Neural progenitor cell (in vitro differentiated cells): ENCODE data around the gene CACNA1D. TPM values are rescaled to one million over a fixed set of nuclear protein-coding genes. Genes with fewer than 3 reads are reported as not detected.

Source experiments
- DNase-seq: peaks from one replicate; pipeline ENCODE4 v3.0.0-alpha.2; 2016; ENCODE audit warnings: low spot score
- H2AFZ ChIP-seq: fragments of 200-600 bp; sonication (generic); replicated peaks from 2 replicates; pipeline ENCODE4 v1.6.1; 2016; ENCODE audit warnings: antibody characterized with exemption
- H3F3A ChIP-seq: fragments of 200-600 bp; sonication (generic); 2 replicates; pipeline ENCODE4 v1.6.1; 2016; ENCODE audit warnings: antibody characterized with exemption, low read depth
- H3K27ac ChIP-seq: fragments of 200-600 bp; sonication (generic); 2 replicates; pipeline ENCODE4 v1.5.1; 2016; ENCODE audit warnings: mild to moderate bottlenecking
- H3K27me3 ChIP-seq: fragments of 200-600 bp; sonication (generic); 2 replicates; pipeline ENCODE4 v1.6.1; 2016; ENCODE audit warnings: mild to moderate bottlenecking, moderate library complexity
- H3K36me3 ChIP-seq: fragments of 200-600 bp; sonication (generic); 2 replicates; pipeline ENCODE4 v1.5.1; 2016
- H3K4me1 ChIP-seq: fragments of 200-600 bp; sonication (generic); 2 replicates; pipeline ENCODE4 v1.6.1; 2016; ENCODE audit warnings: mixed run types
- H3K4me2 ChIP-seq: fragments of 200-600 bp; sonication (generic); 2 replicates; pipeline ENCODE4 v1.6.1; 2016
- H3K4me3 ChIP-seq: fragments of 200-600 bp; sonication (generic); 2 replicates; pipeline ENCODE4 v1.5.1; 2016
- H3K79me2 ChIP-seq: fragments of 200-600 bp; sonication (generic); 2 replicates; pipeline ENCODE4 v1.6.1; 2016; ENCODE audit warnings: low read depth
- H3K9ac ChIP-seq: fragments of 200-600 bp; sonication (generic); 2 replicates; pipeline ENCODE4 v1.6.1; 2016
- H3K9me3 ChIP-seq: fragments of 200-600 bp; sonication (generic); 2 replicates; pipeline ENCODE4 v1.5.1; 2016; ENCODE audit warnings: low read depth
- H4K20me1 ChIP-seq: fragments of 200-600 bp; sonication (generic); 2 replicates; pipeline ENCODE4 v1.6.1; 2016; ENCODE audit warnings: low read depth
- H3K27ac Mint-ChIP-seq: 3 replicates; pipeline ENCODE4 v1.8.0; 2021; ENCODE audit warnings: mixed read lengths
- H3K27me3 Mint-ChIP-seq: 2 replicates; pipeline ENCODE4 v1.8.0; 2022; ENCODE audit warnings: low read depth, mild to moderate bottlenecking, inconsistent platforms, moderate library complexity, mixed read lengths; ENCODE audit not compliant: insufficient read depth
- H3K36me3 Mint-ChIP-seq: 3 replicates; pipeline ENCODE4 v1.8.0; 2021; ENCODE audit warnings: mixed read lengths
- H3K4me1 Mint-ChIP-seq: 3 replicates; pipeline ENCODE4 v1.8.0; 2021; ENCODE audit warnings: mixed read lengths
- H3K4me3 Mint-ChIP-seq: 3 replicates; pipeline ENCODE4 v1.8.0; 2021; ENCODE audit warnings: mild to moderate bottlenecking, moderate library complexity, mixed read lengths
- H3K9me3 Mint-ChIP-seq: 3 replicates; pipeline ENCODE4 v1.8.0; 2020; ENCODE audit warnings: mixed read lengths
- EZH2 ChIP-seq: fragments of 200-600 bp; sonication (generic); IDR thresholded peaks from 2 replicates; pipeline ENCODE4 v1.6.1; 2017; ENCODE audit warnings: antibody characterized with exemption, mild to moderate bottlenecking, moderate library complexity
- EZH2phosphoT487 ChIP-seq: fragments of 200-600 bp; sonication (generic); IDR thresholded peaks from 2 replicates; pipeline ENCODE4 v1.6.1; 2017; ENCODE audit warnings: antibody characterized with exemption
- total RNA-seq: library from RNA; depleted of rRNA; stranded (reverse); fragments of >200 nt; gene quantifications from 2 replicates; pipeline ENCODE4 v1.2.3, GENCODE V29; 2015; ENCODE audit warnings: low replicate concordance
- TF ChIP-seq, protein P1 (sequence below): fragments of 200-600 bp; sonication (generic); IDR thresholded peaks from 2 replicates; pipeline ENCODE4 v1.5.1; 2017; ENCODE audit warnings: antibody characterized with exemption, mild to moderate bottlenecking

CACNA1D gene
- total RNA-seq, 1 donor from 2014 or later: 4.7 TPM

- no peak overlapping the region for H3K4me2 ChIP-seq
- Mint-ChIP-seq H3K4me3 (no peak overlapping the region), H3K36me3 (no peaks in the 10 kb centered on the region), H3K27me3 (peaks cover 8% of the 10 kb centered on the region), H3K9me3 (no peaks in the 10 kb centered on the region), H3K27ac (no peak overlapping the region), H3K4me1 (peaks cover 5% of the 10 kb centered on the region)
- H3K36me3 ChIP-seq: no peaks in the 10 kb centered on the region
- no peak overlapping the region for H3K9ac ChIP-seq
- H3K27me3 ChIP-seq: peaks cover 27% of the 10 kb centered on the region
- H3K4me1 ChIP-seq: no peaks in the 10 kb centered on the region
- H3K4me3 ChIP-seq: no peak overlapping the region
- H3F3A ChIP-seq: peaks cover 10% of the 10 kb centered on the region
- no peaks in the 10 kb centered on the region for H3K9me3 ChIP-seq
- no peaks in the 10 kb centered on the region for H3K79me2 ChIP-seq
- no peak overlapping the region for H2AFZ ChIP-seq
- no peak for DNase-seq
- no peak overlapping the region for H3K27ac ChIP-seq
- peaks cover 6% of the 10 kb centered on the region for H4K20me1 ChIP-seq
- no peak for TF ChIP-seq EZH2
- TF ChIP-seq, protein P1, sequence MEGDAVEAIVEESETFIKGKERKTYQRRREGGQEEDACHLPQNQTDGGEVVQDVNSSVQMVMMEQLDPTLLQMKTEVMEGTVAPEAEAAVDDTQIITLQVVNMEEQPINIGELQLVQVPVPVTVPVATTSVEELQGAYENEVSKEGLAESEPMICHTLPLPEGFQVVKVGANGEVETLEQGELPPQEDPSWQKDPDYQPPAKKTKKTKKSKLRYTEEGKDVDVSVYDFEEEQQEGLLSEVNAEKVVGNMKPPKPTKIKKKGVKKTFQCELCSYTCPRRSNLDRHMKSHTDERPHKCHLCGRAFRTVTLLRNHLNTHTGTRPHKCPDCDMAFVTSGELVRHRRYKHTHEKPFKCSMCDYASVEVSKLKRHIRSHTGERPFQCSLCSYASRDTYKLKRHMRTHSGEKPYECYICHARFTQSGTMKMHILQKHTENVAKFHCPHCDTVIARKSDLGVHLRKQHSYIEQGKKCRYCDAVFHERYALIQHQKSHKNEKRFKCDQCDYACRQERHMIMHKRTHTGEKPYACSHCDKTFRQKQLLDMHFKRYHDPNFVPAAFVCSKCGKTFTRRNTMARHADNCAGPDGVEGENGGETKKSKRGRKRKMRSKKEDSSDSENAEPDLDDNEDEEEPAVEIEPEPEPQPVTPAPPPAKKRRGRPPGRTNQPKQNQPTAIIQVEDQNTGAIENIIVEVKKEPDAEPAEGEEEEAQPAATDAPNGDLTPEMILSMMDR: no peak
- TF ChIP-seq EZH2phosphoT487: no peak
Measured at GRCh38 chr3:53850895-53851294, 356.5 kb downstream of the CACNA1D start.

DNA sequence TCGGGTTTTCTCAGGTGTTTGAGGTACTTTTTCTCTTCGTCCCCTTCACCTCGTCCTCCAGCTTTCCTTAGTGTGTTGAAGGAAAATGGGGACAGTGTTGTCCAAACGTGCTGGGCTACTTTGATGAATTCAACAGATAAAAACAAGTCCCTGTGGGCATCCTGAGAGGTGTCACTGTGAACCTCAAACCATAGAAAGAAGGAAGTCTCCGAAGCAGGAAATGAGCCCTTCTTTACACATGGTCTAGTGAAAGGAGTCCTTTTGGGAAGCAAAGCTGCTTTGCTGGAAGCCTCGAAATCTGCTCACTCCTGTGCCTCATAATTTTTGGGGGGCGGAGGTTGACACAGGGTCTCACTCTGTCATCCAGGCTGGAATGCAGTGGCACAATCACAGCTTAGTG is 362.6 kb downstream of the CACNA1D start:
- H3K9me3 ChIP-seq: no peaks in the 10 kb centered on the region
- no peak overlapping the region for H3K4me3 Mint-ChIP-seq
- no peak overlapping the region for H3K27ac Mint-ChIP-seq
- no peak overlapping the region for H2AFZ ChIP-seq
- no peak for DNase-seq
- TF ChIP-seq, protein P1: no peak
- TF ChIP-seq EZH2phosphoT487: no peak
- no peak for TF ChIP-seq EZH2
- H3K27me3 ChIP-seq: no peaks in the 10 kb centered on the region
- peaks cover 8% of the 10 kb centered on the region for H3K4me1 Mint-ChIP-seq
- H3K4me2 ChIP-seq: no peak overlapping the region
- peaks cover 8% of the 10 kb centered on the region for H3K36me3 Mint-ChIP-seq
- H3K9ac ChIP-seq: no peak overlapping the region
- no peaks in the 10 kb centered on the region for H3K9me3 Mint-ChIP-seq
- H3K79me2 ChIP-seq: no peaks in the 10 kb centered on the region
- H3K27me3 Mint-ChIP-seq: no peaks in the 10 kb centered on the region
- H3K27ac ChIP-seq: no peak overlapping the region
- H4K20me1 ChIP-seq: no peaks in the 10 kb centered on the region
- no peaks in the 10 kb centered on the region for H3K4me1 ChIP-seq
- no peak overlapping the region for H3K4me3 ChIP-seq
- no peaks in the 10 kb centered on the region for H3F3A ChIP-seq
- H3K36me3 ChIP-seq: peaks cover 10% of the 10 kb centered on the region

DNA sequence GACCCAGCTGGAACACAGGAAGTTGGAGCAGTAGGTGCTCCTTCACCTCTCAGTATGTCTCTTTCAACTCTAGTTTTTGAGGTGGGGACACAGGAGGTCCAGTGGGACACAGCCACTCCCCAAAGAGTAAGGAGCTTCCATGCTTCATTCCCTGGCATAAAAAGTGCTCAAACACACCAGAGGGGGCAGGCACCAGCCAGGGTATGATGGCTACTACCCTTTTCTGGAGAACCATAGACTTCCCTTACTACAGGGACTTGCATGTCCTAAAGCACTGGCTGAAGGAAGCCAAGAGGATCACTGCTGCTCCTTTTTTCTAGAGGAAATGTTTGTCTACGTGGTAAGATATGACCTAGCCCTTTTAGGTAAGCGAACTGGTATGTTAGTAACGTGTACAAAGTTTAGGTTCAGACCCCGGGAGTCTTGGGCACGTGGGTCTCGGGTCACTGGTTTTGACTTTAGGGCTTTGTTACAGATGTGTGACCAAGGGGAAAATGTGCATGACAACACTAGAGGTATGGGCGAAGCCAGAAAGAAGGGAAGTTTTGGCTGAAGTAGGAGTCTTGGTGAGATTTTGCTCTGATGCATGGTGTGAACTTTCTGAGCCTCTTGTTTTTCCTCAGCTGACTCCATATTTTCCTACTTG is 363.8 kb downstream of the CACNA1D start:
- no peak overlapping the region for H3K4me3 ChIP-seq
- no peaks in the 10 kb centered on the region for H4K20me1 ChIP-seq
- H3K27ac ChIP-seq: no peak overlapping the region
- Mint-ChIP-seq H3K4me3 (no peak overlapping the region), H3K36me3 (peaks cover 18% of the 10 kb centered on the region), H3K4me1 (peaks cover 8% of the 10 kb centered on the region), H3K9me3 (no peaks in the 10 kb centered on the region), H3K27ac (no peak overlapping the region), H3K27me3 (no peaks in the 10 kb centered on the region)
- peaks cover 10% of the 10 kb centered on the region for H3K36me3 ChIP-seq
- H3F3A ChIP-seq: no peaks in the 10 kb centered on the region
- TF ChIP-seq EZH2phosphoT487 (no peak), EZH2 (no peak)
- TF ChIP-seq, protein P1: no peak
- no peaks in the 10 kb centered on the region for H3K9me3 ChIP-seq
- H3K4me1 ChIP-seq: no peaks in the 10 kb centered on the region
- H2AFZ ChIP-seq: no peak overlapping the region
- no peak for DNase-seq
- H3K27me3 ChIP-seq: no peaks in the 10 kb centered on the region
- no peaks in the 10 kb centered on the region for H3K79me2 ChIP-seq
- H3K4me2 ChIP-seq: no peak overlapping the region
- no peak overlapping the region for H3K9ac ChIP-seq
